Dermis microvascular lymphatic vessel endothelial cell (primary cell): ENCODE results near the gene MYT1. TPM values are rescaled to one million over a fixed set of nuclear protein-coding genes. Genes with fewer than 3 reads are reported as not detected.
"Not testable (repeated sequence)": the region's sequence is repeated elsewhere in the genome, so short reads cannot be mapped to it uniquely, and the experiment has no call there.

Source experiments
- DNase-seq, 2 donors: peaks; one replicate each; pipeline versions ENCODE4 v3.0.0 to v3.0.0-alpha.2; 2010; ENCODE audit warnings: low read depth in 2 of 2
- total RNA-seq: library from RNA; depleted of rRNA; stranded (reverse); fragments of >200 nt; gene quantifications from 2 replicates; pipeline ENCODE4 v1.2.1, GENCODE V29; 2014

MYT1 gene
- total RNA-seq, 1 donor from 2014 or later = not detected

DNA sequence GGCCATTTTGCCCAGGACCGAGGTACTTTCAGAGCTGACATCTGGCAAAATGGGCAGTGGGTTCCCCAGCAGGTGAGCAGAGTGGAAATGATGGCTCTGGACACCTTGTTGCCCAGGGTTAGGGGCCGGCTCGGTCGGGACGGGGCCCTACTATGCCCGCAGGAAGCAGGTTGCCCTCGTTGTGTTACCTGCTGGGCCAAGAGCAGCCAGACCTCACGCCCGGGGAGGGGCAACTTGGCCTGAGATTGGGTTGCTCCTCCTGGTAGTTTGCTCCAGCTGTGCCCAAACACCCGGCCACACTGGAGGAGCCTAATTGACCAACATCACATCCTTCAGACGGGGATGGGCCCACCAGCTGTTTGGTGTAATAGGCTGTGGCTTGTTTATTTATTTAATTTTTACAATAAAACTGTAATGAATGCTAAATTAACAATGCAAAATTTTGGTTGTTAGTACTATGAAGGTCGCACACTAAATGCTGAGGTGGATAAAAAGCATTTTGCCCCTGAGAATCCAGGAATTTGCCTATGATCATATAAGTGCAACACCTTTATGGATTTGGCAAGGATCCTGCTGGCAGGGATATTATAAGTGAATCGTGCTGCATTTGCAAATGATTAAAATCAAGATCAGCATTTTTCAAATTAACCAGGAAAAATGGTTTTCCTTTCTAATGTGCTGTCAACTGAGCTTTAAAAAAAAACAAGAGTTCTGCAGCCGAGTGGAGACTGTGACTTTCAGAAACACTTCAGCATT is 64.7 kb downstream of the MYT1 start:
- no peak for DNase-seq

DNA sequence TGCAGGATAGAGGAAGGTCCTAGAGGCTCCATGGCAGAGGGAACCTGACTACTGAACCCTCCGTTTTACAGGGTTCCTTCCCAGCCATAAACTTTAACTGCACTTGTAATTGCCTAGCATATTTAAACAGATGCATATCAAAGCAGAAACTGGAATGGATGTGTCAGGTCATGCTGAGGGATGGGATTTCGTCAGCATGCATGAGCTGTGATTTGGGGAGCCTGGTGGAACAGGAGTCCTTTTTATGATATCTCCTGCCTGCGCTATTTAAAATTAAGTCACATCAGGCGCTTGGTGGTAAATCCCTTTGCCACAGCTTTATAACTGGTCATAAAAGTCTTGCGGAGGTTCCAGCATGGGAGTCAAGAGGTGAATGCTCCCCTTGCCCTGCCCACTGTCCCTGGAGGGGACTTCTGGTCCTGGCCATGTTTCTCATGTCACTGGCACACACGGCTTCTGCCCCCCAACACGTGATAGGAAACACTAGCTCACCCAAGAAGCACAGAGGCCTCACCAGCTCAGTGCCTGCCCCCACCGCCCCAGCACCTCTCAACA is 65.3 kb downstream of the MYT1 start:
- no peak for DNase-seq

DNA sequence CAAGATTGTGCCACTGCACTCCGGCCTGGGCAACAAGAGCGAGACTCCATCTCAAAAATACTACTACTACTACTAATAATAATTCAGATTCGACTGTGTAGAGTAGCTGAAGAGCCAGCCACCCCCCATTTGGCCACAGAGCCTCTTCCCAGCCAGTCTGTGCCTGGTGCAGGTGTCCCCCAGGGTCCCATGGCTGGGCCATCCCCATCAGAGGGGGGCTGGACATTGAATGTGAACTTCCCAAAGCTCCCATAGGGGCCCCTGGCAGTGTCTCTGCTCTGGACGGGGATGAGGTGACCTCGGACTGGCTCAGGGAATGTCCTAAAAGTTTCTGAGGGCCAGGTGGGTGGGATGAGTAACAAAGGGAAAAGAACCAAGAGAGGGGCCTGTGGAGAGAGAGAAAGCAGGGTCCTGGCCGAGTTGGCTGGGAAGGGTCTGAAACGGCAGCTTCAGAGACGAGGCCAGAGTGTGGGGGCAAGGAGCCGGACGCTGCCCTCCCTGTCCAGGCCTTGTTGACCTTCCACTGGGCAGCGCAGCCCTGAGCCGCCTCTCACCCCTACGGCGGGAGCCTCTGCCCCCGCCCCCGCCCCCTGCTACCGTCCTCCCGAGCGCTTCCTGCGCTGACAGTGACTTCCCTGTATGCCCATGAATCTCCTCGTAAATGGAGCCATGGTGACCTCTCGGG is 66.4 kb downstream of the MYT1 start:
- DNase-seq = no peak

DNA sequence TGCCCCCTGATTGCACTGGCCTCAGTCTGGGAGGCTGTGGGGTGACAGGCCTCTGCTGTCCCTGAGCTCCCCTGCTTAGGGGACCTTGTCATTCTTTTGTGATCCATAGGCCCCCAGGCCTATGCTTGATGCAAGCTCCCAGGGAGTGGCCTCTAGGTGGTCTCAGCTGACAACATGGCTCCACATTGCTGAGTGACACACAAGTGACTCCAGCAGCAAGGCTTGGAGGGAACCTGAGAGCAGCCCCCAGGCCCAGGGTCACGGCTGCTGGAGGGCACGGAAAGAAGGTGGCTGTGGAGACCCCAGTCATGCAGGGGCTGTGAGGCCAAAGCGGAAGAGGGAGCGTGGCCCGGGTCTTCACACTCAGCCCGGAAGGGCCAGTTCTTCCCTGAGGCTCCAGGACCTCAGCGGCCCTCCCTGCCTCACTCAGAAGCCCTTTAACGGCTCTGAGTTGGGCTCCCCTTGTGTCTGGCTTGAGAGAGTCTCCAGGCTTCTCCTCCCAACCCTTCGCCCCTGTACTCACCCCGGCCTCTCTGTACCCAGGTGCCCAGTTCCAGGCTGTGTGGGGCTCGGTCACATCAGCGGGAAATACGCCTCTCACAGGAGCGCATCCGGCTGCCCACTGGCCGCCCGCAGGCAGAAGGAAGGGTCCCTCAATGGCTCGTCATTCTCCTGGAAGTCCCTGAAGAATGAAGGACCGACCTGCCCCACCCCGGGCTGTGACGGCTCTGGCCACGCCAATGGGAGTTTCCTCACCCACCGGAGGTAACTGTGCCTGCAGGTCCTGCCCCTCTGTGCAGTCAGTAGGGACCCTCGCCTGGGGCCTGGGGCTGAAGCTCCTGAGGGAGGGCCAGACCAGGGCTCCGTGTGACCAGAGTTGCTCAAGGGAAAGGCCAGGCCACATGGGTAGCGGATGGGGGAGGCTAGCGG is 67.6 kb downstream of the MYT1 start:
- DNase-seq = no peak

DNA sequence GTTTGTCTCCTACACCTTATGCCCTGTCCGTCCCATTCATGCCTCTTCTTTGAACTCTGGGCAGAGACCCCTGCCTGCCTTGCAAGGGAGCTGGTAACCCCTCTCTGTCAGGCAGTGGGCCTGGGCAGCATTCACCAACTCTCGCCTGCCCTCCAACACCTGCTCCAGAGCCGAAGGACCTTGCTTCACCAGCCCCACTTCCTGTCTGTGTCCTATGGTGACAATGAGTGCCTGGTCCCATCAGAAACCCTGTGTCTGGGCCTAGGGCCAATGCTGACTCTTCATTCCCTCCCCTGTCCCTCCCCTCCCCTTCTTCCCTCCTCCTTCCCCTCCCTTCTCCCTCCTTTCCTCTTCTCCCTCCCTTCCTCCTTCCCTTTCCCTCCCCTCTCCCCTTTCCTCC is 68.5 kb downstream of the MYT1 start:
- DNase-seq = no peak

DNA sequence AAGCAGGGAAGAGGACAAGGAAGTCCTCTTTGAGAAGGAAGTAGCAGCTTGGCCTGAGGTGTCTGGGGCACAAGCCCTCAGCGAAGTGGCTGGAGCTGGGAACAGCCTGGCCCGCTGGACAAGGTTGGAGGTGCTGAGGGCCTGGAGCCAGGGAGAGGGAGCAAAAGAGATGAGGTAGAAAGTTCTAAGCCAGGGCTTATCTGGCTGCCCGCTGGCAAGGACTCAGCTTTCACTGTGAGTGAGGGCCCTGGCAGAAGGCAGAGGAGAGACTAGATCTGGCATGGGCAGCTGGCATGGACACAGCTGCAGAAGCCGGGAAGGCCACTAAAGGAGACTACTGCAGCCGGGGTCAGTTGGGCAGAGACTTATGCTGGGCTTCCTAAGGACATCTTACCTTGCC is 69.5 kb downstream of the MYT1 start:
- no peak for DNase-seq

DNA sequence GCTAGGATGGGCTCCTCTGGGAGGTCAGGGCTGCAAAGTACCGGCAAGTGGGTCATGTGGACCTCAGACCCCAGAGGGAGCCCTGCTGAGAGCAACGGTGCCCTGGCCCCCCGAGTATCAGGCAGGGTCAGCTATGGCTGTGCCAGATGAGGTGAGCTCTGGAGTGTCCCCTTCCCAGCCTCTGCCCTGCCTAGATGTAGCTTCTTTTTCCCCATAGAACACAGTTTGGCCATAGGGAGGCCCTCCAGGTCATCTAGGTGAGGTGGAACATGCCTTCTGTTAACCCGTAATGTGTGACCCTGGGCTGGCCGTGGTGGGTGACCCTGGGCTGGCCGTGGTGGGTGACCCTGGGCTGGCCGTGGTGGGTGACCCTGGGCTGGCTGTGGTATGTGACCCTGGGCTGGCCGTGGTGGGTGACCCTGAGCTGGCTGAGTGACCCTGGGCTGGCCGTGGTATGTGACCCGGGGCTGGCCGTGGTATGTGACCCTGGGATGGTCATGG is 70.1 kb downstream of the MYT1 start:
- DNase-seq = no peak

DNA sequence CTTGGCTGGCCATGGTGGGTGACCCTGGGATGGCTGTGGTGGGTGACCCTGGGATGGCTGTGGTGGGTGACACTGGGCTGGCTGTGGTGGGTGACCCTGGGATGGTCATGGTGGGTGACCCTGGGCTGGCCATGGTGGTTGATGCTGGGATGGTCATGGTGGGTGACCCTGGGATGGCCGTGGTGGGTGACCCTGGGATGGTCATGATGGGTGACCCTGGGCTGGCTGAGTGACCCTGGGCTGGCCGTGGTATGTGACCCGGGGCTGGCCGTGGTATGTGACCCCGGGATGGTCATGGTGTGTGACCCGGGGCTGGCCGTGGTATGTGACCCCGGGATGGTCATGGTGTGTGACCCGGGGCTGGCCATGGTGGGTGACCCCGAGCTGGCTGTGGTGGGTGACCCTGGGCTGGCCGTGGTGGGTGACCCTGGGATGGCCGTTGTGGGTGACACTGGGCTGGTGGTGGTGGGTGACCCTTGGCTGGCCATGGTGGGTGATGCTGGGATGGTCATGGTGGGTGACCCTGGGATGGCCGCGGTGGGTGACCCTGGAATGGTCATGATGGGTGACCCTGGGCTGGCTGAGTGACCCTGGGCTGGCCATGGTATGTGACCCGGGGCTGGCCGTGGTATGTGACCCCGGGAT is 70.8 kb downstream of the MYT1 start:
- DNase-seq = not testable (repeated sequence)

DNA sequence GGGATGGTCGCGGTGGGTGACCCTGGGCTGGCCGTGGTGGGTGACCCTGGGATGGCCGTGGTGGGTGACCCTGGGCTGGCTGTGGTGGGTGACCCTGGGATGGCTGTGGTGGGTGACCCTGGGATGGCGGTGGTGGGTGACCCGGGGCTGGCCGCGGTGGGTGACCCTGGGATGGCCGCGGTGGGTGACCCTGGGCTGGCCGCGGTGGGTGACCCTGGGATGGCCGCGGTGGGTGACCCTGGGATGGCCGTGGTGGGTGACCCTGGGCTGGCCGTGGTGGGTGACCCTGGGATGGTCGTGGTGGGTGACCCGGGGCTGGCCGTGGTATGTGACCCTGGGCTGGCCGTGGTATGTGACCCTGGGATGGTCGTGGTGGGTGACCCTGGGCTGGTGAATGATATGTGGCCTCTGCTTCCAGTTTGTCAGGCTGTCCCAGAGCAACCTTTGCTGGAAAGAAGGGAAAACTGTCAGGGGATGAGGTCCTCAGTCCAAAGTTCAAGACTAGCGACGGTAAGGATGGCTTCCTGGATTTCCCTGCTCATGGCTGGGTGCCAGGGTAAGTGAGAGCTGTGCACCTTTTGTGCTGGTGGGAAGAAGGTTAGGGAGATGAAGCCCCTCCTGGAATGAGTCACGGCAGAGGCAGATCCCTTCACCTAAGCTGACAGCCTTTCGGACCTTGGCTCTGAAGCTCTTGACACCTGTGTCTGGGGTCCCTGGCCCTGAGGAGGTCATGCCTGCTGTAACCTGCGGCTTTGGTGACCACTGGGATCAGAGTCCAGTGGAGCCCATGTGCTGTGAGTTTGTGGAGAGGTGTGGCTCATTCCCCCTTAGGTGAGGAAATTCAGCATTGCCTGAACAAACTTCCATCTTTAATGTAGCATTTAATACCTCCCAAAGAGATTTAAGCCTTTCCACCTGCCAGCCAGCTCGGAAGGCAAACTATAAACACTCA is 72.2 kb downstream of the MYT1 start:
- DNase-seq = no peak

DNA sequence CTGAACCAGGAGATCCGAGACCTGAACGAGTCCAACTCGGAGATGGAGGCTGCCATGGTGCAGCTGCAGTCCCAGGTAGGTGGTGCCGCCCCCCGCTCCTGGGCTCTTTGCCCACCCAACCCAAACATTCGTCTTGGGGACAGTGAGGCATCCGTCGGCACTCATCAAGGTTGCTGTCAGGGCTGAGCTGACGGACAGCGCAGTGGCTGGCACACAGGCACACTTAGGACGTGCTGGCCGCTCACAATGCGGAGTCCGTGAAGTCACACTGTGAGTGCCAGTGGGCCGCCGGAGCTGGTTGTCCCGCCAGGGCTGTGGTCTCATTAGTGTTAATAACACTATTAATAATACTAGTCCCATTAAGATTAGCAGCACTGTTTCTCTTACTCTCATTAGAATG is 73.1 kb downstream of the MYT1 start:
- no peak for DNase-seq

DNA sequence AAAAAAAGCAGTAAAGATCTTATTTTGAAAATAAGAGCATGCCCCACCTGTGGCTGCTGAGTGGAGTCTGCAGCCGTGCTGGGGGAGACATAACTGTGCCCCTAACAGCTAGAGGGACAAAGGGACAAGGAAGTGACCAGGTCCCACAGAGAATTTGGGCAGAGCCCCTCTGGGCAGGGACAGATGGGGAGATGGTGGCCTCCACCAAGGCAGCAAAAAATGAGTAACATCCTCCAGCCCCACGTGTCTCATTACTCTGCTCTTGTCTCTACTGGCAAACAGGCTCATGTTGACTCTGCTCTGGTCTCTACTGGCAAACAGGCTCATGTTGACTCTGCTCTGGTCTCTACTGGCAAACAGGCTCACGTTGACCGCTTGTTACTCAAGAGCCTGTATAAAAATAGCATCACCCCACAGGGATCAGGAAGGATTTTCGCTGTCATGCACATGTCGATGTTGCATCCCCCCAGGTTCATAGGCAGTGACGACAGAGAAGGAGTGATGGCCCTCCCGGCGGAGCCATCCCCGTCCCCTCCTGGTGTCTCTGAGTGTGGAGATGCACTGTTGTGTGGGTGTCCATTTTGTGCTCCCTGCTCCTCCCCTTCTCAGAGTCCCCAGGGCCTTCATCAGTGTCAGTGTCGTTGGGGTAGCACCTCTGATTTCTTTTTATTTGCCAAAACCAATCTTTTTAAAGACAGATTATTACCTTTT is 74.0 kb downstream of the MYT1 start:
- no peak for DNase-seq

DNA sequence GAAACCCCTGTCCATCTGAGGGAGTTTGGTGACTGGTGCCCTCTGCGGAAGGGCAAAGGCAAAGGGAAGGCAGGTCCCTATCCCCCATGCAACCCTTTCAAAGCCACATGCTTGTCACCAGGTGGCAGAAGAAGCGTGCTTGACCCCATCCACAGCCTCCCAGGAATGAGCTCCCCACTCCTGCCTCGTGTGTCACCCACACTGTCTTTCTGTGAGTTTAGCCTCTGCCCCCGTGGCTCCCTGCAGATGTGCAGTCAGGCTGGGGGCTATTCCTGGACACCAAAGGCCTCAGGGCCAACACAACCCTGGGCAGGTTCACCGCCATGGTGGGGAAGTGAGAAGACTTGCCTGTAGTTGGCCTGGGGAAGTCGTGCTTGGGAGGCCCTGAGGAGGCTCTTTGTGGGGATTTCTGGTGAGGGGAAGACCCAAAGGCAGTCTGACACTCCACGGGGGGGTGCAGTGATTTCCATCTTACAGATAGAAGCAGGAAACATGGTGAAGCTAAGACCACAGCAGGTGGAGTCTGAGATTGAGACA is 74.7 kb downstream of the MYT1 start:
- no peak for DNase-seq

DNA sequence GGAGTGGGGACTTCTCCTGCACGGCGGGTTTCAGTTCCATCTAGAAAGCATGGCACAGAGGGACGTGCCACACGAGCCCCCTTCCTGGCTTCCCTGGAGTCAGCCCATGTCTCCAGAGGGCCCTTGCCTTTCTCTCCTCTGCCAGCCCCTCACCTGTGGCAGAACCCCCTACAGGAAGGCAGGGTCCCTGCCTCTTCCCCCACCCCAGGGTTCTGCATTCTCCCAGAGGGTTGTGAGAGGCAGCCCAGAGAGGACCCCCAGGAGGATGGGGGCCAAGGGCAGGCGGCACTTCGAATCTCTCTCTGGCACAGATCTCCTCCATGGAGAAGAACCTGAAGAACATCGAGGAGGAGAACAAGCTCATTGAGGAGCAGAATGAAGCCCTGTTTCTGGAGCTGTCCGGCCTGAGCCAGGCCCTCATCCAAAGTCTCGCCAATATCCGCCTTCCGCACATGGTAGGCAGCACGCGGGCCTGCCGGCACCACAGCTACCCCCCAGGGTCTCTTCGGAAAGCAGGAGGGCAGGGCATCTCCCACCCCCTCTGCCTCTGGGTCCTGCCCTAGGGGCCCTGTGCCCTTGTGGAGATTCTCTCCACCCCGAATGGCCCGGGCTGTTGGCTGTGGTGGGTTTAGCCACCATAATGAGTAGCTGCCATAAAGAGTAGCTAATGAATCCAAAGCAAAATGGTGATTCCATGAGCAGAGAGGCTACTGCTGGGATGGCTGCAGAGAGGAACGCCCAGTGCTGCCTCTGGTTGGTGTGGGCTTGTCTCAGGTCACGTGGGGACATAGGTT is 75.4 kb downstream of the MYT1 start:
- DNase-seq = no peak

DNA sequence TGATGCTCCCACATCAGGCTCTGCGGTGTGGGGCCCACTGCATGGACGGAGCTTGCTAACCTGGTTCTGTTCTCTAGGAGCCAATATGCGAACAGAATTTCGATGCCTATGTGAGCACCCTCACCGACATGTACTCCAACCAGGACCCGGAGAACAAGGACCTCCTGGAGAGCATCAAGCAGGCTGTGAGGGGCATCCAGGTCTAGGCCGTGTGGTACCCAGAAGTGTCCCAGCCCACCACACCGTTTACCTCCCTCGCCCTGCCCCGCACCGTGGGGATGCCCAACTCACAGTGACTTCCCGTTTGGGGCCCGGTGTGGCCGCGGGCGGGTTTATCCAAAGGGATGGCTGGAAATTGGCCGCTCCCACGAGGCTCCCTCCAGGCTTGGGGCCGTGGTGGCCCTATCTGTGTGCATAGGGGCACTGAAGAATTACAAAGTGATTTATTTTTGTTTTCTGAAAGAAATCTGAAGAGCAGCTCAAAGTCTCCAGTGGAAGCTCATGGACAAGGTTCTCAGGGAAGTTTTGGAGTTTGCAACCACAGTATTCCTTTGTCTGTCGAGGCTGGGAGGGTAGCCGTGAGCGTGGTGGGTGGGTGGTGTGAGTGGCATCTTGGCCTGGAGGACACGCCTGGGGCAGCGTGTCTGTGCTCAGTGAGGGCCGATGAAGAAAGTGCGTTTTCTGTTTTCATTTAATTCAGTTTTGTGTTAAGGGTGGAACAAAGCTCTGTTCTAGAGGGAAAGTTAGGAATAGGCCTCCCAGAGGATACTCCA is 76.2 kb downstream of the MYT1 start:
- DNase-seq = no peak

DNA sequence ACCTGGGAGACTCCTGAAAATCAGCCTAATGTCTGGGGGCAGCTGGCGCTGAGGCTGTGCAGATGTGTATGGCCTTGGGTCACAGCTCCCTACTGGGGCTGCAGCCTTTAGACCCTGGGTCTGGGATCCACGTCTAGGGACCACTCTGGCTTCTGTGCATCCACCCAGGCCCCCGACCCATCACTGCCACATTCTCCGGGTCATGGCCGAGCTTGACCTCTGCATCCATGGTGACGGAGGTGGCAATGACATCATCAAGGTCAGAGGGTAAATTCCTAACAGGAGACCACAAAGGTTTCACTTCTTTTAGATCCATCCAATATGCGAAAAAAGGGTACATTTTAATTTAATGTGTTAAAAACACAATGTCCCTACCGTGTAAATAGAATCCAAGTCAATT is 76.8 kb downstream of the MYT1 start:
- DNase-seq = no peak

DNA sequence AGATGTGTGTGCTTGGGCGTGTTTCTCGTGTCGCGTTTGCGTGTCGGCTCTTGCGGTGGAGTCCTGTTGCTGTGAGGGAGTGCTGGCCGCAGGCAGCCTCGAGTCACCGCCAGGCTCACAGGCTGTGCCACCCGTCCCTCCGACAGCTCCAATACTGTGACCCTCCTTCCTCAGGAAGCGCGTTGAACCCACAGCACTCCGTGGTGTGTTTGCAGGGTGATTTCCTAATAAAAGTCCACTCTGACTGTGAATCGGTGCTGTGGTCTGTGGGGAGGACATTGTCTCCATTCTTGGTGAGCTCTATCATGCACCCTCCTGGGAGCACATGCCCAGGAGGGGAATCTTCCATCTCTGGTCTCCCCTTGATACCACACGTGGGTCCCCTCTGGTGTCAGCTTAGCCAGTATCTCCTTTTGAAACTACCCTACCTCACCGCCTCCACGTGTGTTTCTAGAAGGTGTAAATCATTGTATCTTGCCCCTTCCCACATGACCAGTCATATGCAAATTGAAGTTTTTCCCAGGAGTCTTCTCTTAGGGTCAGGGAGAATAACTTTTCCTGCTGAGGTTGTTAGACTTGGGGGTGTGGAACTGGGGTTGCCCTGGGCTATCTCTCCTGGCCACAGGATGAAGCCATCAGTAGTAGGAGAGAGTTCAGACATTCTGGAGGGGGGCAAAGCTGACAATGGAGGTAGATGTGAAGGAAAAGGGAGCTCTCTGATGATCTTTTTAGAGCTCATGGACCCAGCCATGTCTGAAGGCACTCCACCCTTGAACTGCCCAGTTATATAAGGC is 77.9 kb downstream of the MYT1 start:
- no peak for DNase-seq
